Glutamatergic neuron (in vitro differentiated cells): ENCODE data around the gene MT3. TPM values are rescaled to one million over a fixed set of nuclear protein-coding genes. Genes with fewer than 3 reads are reported as not detected.
A peak's percentile ranks its signal among the peaks of the same experiment; 100 is the strongest.

Experiments
- DNase-seq: peaks from one replicate; pipeline ENCODE4 v3.0.0; 2022
- H3K27ac Mint-ChIP-seq: one replicate; pipeline ENCODE4 v1.8.0; 2020; ENCODE audit warnings: mild to moderate bottlenecking, mixed read lengths, inconsistent platforms; ENCODE audit not compliant: unreplicated experiment
- H3K27me3 Mint-ChIP-seq: one replicate; pipeline ENCODE4 v1.8.0; 2020; ENCODE audit warnings: mild to moderate bottlenecking, moderate library complexity, mixed read lengths, inconsistent platforms; ENCODE audit not compliant: unreplicated experiment
- H3K36me3 Mint-ChIP-seq: one replicate; pipeline ENCODE4 v1.8.0; 2020; ENCODE audit warnings: mild to moderate bottlenecking, mixed read lengths, inconsistent platforms; ENCODE audit not compliant: unreplicated experiment
- H3K4me1 Mint-ChIP-seq: one replicate; pipeline ENCODE4 v1.8.0; 2020; ENCODE audit warnings: mild to moderate bottlenecking, low read depth, mixed read lengths, inconsistent platforms; ENCODE audit not compliant: unreplicated experiment
- H3K4me3 Mint-ChIP-seq: one replicate; pipeline ENCODE4 v1.8.0; 2020; ENCODE audit warnings: mild to moderate bottlenecking, mixed read lengths, inconsistent platforms; ENCODE audit not compliant: unreplicated experiment
- H3K9me3 Mint-ChIP-seq: one replicate; pipeline ENCODE4 v1.8.0; 2020; ENCODE audit warnings: mild to moderate bottlenecking, moderate library complexity, mixed read lengths, inconsistent platforms; ENCODE audit not compliant: unreplicated experiment
- total RNA-seq: library from RNA; stranded (reverse); fragmentation: NEBNext Ultra II Directional; extraction: Animal tissue kit (Norgen Biotek cat#: 25700); gene quantifications from one replicate; pipeline ENCODE4 v1.2.1, GENCODE V29; 2021; ENCODE audit not compliant: unreplicated experiment
- TF ChIP-seq, protein P1 (sequence below): fragments of 200-600 bp; sonication (generic); IDR thresholded peaks from one replicate; pipeline ENCODE4 v1.5.0; 2021; ENCODE audit not compliant: partially characterized antibody, unreplicated experiment

MT3 gene
- total RNA-seq, 1 donor from 2014 or later = not detected

DNA sequence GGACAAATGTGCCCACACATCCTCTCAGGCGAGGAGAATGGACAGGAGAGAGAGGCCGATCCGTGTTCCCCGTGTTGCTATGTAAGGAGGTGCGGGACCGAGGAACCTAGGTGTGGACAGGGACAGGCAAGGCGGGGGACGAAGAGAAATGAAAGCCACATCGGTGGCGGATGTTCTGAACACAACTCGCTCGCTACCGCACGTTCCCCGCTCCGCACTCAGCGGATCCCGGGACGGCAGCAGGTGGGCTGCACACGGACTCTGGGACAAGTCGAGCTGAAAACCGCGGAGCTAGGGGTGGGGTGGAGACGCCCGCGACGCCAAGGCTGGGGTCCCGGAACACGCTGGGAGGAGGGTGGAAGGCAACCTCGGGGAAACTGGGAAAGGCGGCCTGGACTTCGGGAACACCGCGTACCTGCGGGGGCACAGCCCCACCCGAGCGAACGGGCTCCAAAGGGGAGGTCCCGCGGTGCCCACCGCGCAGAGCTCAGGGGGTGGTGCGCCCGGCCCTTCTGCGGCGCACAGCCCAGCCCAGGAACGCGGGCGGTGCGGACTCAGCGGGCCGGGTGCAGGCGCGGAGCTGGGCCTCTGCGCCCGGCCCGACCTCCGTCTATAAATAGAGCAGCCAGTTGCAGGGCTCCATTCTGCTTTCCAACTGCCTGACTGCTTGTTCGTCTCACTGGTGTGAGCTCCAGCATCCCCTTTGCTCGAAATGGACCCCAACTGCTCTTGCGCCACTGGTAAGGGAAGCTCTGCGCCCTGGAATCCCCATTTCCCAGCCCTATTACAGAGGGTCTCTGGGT lies 36.0 kb downstream of the MT3 start, which contains the start of gene MT1E:
MT1E (plus strand) TSS at position 642 of the 803 bp plus-strand sequence; CDS start at position 713, 71 bp downstream.
- peak within 1 kb of the TSS; percentile 89 for H3K4me3 Mint-ChIP-seq
- no peak within 1 kb of the TSS for H3K27ac Mint-ChIP-seq
- DNase-seq = peak; percentile 60
- peaks cover 4% of the 10 kb centered on the region for H3K4me1 Mint-ChIP-seq
- H3K36me3 Mint-ChIP-seq = no peaks in the 10 kb centered on the region
- TF ChIP-seq, protein P1, sequence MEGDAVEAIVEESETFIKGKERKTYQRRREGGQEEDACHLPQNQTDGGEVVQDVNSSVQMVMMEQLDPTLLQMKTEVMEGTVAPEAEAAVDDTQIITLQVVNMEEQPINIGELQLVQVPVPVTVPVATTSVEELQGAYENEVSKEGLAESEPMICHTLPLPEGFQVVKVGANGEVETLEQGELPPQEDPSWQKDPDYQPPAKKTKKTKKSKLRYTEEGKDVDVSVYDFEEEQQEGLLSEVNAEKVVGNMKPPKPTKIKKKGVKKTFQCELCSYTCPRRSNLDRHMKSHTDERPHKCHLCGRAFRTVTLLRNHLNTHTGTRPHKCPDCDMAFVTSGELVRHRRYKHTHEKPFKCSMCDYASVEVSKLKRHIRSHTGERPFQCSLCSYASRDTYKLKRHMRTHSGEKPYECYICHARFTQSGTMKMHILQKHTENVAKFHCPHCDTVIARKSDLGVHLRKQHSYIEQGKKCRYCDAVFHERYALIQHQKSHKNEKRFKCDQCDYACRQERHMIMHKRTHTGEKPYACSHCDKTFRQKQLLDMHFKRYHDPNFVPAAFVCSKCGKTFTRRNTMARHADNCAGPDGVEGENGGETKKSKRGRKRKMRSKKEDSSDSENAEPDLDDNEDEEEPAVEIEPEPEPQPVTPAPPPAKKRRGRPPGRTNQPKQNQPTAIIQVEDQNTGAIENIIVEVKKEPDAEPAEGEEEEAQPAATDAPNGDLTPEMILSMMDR = no peak
- H3K9me3 Mint-ChIP-seq = no peaks in the 10 kb centered on the region
- H3K27me3 Mint-ChIP-seq = peaks cover 23% of the 10 kb centered on the region

DNA sequence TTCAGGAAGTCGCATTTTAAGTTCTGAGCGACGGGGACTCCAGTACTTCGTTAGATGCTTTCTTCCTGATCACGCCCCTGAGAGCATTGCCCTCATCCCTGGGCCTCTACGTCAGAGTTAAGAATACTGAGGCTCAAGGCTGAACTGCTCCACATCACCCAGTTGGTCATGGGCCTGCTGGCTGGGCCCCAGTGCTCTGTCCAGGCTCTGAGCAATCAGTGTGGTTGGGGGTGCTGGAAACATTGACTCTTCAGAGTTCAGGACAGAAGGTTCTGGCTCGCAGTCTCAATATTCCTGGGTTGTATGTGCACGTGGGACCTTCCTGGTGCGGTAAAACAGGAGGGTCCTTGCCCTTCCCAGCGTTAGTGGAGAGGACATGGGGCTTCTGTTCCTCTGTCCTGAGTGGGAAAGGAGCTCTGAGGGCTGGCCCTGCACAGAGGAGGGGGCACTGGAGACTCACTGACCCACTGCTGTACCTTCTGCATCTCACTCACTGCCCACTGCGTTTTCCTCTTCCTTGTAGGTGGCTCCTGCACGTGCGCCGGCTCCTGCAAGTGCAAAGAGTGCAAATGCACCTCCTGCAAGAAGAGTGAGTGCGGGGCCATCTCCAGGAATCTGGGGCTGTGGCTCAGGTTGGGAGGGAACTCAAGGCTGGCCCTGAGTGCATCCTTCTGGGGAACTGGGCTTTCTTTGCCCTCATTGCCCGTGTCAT lies 36.8 kb downstream of the MT3 start:
- H3K27me3 Mint-ChIP-seq = peaks cover 19% of the 10 kb centered on the region
- no peak overlapping the region for H3K27ac Mint-ChIP-seq
- peak overlapping the region; percentile 80 for H3K4me3 Mint-ChIP-seq
- TF ChIP-seq, protein P1 = no peak
- no peak for DNase-seq
- no peaks in the 10 kb centered on the region for H3K36me3 Mint-ChIP-seq
- H3K4me1 Mint-ChIP-seq = peaks cover 4% of the 10 kb centered on the region
- no peaks in the 10 kb centered on the region for H3K9me3 Mint-ChIP-seq

DNA sequence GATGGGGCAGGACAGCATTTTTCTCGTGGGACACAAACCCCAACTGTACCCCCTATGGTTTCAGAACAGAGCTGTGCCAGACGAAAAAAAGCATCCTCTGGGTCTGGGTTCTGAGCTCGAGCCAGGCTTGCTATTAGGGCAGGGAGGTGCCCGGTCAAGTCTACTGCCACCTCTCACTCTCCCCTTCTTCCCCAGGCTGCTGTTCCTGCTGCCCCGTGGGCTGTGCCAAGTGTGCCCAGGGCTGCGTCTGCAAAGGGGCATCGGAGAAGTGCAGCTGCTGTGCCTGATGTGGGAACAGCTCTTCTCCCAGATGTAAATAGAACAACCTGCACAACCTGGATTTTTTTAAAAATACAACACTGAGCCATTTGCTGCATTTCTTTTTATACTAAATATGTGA lies 37.4 kb downstream of the MT3 start:
- Mint-ChIP-seq H3K27ac (no peak overlapping the region), H3K4me3 (no peak overlapping the region), H3K36me3 (no peaks in the 10 kb centered on the region), H3K9me3 (peaks cover 3% of the 10 kb centered on the region), H3K27me3 (peaks cover 19% of the 10 kb centered on the region), H3K4me1 (peaks cover 4% of the 10 kb centered on the region)
- TF ChIP-seq, protein P1 = no peak
- DNase-seq = no peak

DNA sequence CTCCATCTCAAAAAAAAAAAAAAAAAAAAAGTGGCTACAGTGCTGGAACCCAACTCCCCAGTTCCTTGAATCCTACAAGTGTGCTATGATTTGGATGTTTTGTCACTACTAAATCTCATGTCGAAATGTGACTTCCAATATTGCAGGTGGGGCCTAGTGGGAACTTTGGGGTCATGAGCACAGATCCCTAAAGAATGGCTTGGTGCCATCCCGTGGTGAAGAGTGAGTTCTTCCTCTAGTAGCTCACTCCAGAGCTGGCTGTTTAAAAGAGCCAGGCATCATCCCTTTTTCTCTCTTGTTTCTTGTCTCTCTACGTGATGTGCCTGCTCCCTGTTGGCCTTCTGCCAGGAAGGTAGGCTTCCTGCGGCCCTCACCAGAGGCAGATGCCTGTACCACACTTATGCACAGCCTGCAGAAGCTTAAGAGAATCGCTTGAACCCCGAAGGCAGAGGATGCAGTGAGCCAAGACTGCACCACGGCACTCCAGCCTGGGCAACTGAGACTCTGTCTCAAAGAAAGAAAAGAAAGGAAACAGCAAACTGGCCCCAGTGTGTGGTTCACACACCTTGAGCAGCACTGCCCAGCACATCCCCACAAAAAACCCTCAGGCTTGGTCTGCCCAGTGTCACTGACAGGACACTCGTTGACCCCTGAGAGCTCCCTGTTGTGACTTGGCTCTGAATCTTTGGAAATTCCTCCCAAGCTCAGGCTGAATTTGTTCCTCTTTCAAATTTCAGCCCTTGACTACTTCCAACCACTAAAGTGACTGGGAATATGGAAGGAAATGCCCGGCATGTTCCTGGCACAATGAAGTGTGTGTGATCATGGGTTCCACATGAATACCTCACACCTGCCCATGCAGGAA lies 39.4 kb downstream of the MT3 start:
- no peak for DNase-seq
- Mint-ChIP-seq H3K4me1 (peaks cover 11% of the 10 kb centered on the region), H3K27ac (no peak overlapping the region), H3K4me3 (no peak overlapping the region), H3K27me3 (peaks cover 25% of the 10 kb centered on the region), H3K9me3 (peaks cover 5% of the 10 kb centered on the region), H3K36me3 (no peaks in the 10 kb centered on the region)
- TF ChIP-seq, protein P1 = no peak
